ENCODE data around the gene WDR82. TPM values are rescaled to one million over a fixed set of nuclear protein-coding genes. Genes with fewer than 3 reads are reported as not detected.
A peak's percentile ranks its signal among the peaks of the same experiment; 100 is the strongest.

The WDR82 gene
- total and polyA plus RNA-seq, 10 of the 15 experiments (the other 5 are each of a cell fraction or from before 2014, with no cell fraction given): 10.1 to 82.4 (median 48.7) TPM

DNA sequence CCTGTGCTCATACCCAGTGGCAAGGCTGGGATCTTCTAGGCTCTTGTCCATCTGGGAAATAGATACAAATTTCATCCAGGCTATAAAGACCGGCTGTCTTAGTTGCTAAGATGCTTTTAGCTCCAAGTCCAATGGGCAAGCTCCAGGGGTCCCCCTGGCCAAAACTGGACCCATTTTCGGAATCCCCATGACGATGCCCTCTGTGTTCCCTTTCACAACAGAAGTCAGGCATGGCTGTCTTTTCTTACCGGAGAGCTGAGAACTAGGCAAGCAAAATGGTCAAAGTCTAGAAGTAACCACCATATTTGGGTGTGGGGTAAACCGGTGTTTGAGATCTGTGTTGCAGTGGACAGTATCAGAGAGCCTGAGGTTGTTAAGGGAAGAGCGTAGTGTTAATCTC, 10.2 kb upstream of the WDR82 start:
- DNase-seq (ENCODE audit: low read depth, low spot score): no peak
- Histone ChIP-seq H3K4me3 (peak overlapping the region; percentile 65), H3K79me2 (ENCODE audit: control insufficient read depth, insufficient read depth, low read length) (peaks cover 18% of the 10 kb centered on the region), H2AFZ (ENCODE audit: control insufficient read depth, low read depth, low read length) (no peak overlapping the region), H3K9me3 (replicated peaks; ENCODE audit: control insufficient read depth, insufficient read depth, low read length) (no peaks in the 10 kb centered on the region), H3K27me3 (replicated peaks in 1 of 2; ENCODE audit: control insufficient read depth in 2 of 2, insufficient read depth in 2 of 2, low read length in 1 of 2) (no peaks in the 10 kb centered on the region), H3K27ac (ENCODE audit: control insufficient read depth, insufficient read depth) (peak overlapping the region; percentile 99), H3K4me2 (ENCODE audit: control insufficient read depth, insufficient read depth) (peak overlapping the region; percentile 87), H3K9ac (ENCODE audit: control insufficient read depth, insufficient read depth, low read length) (peak overlapping the region; percentile 96), H3K36me3 (ENCODE audit: control insufficient read depth in 2 of 2, insufficient read depth in 2 of 2, low read length in 1 of 2) (peaks cover 3 to 6% of the 10 kb centered on the region in 2 experiments; a peak in 3 of 4 replicates), H3K4me1 (ENCODE audit: control insufficient read depth, insufficient read depth, low read length) (peaks cover 11% of the 10 kb centered on the region), H4K20me1 (ENCODE audit: control insufficient read depth, insufficient read depth) (no peaks in the 10 kb centered on the region)
- SMC1A ChIA-PET (ENCODE audit: uncharacterized antibody, unreplicated experiment): interaction anchor here (0.7 to 6.1 kb wide), 17 partner anchors 9 to 380 kb away, joined by 3 to 159 read pairs (median 4); partner anchors contain the start of genes TLR9, TWF2 and WDR82
- in situ Hi-C loops (cut with MboI): no loop called here
- RAD21 ChIA-PET (ENCODE audit: unreplicated experiment): interaction anchor here (0.7 to 7.5 kb wide), 18 partner anchors 9 to 158 kb away, joined by 3 to 131 read pairs (median 5); partner anchors contain the start of genes TLR9 and TWF2
- TF ChIP-seq IKZF1 (conservative IDR thresholded peaks at IDR 0.05): no peak
- TF ChIP-seq TCF3 (IDR thresholded peaks at IDR 0.05; ENCODE audit: borderline replicate concordance, insufficient read depth, low read depth, low read length): no peak
- TF ChIP-seq ESRRA (IDR thresholded peaks at IDR 0.05; ENCODE audit: low read length): no peak
- TF ChIP-seq JUNB (IDR thresholded peaks at IDR 0.05): no peak
- TF ChIP-seq, protein P1, sequence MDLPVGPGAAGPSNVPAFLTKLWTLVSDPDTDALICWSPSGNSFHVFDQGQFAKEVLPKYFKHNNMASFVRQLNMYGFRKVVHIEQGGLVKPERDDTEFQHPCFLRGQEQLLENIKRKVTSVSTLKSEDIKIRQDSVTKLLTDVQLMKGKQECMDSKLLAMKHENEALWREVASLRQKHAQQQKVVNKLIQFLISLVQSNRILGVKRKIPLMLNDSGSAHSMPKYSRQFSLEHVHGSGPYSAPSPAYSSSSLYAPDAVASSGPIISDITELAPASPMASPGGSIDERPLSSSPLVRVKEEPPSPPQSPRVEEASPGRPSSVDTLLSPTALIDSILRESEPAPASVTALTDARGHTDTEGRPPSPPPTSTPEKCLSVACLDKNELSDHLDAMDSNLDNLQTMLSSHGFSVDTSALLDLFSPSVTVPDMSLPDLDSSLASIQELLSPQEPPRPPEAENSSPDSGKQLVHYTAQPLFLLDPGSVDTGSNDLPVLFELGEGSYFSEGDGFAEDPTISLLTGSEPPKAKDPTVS (IDR thresholded peaks at IDR 0.05; ENCODE audit: low read depth, low read length): no peak
- TF ChIP-seq, protein P2, sequence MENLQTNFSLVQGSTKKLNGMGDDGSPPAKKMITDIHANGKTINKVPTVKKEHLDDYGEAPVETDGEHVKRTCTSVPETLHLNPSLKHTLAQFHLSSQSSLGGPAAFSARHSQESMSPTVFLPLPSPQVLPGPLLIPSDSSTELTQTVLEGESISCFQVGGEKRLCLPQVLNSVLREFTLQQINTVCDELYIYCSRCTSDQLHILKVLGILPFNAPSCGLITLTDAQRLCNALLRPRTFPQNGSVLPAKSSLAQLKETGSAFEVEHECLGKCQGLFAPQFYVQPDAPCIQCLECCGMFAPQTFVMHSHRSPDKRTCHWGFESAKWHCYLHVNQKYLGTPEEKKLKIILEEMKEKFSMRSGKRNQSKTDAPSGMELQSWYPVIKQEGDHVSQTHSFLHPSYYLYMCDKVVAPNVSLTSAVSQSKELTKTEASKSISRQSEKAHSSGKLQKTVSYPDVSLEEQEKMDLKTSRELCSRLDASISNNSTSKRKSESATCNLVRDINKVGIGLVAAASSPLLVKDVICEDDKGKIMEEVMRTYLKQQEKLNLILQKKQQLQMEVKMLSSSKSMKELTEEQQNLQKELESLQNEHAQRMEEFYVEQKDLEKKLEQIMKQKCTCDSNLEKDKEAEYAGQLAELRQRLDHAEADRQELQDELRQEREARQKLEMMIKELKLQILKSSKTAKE (IDR thresholded peaks at IDR 0.05; ENCODE audit: low read depth, poor library complexity, severe bottlenecking): no peak
- TF ChIP-seq RELA (IDR thresholded peaks at IDR 0.05; ENCODE audit: borderline replicate concordance, partially characterized antibody): no peak
- TF ChIP-seq TAF1 (IDR thresholded peaks at IDR 0.05; ENCODE audit: borderline replicate concordance, low read depth, low read length): no peak
- TF ChIP-seq ZNF217 (IDR thresholded peaks at IDR 0.05): no peak
- CTCF ChIA-PET: interaction anchor here (0.9 to 19.0 kb wide), 17 partner anchors 9 to 287 kb away, joined by 3 to 451 read pairs (median 7); partner anchors contain the start of genes TLR9 and WDR82
- FAIRE-seq: no peak
- 100% methylated on average over 6 of the region's 6 CpGs for WGBS (ENCODE audit: insufficient coverage, insufficient replicate concordance, low lambda C conversion rate, missing lambda C conversion rate)
- no TSS peak for BruUV-seq (replicated peaks)
- intact Hi-C loops (cut with micrococcal nuclease; ENCODE audit: unreplicated experiment): no loop called here
- ATAC-seq: no peak
- POLR2A ChIA-PET: interaction anchor here (0.8 to 3.7 kb wide), 15 partner anchors 11 to 68 kb away, joined by 3 to 48 read pairs (median 6); partner anchors contain the start of genes TLR9, TWF2 and WDR82
